ENCODE data around the gene COPS3.

DNA sequence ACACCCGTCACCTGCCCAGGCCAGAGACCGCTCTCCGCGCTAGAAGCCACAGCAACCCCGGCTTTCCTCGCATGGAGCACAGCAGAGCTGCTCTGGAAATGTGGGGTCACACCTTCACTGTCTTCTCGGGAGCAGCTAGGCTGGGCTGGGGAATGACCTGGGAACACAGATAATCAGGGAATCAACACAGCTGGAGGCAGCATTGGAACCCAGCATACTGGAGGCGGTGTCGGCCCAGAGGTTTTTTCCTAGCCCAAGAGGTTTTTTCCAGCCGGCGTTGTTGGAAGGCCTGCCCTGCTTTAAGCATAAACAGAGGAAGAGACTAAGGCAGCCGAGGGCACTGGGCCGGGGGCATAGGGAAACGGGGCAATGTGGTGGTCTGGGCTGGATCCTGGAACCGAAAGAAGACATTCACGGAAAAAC lies 74.1 kb downstream of the COPS3 start:
- TF ChIP-seq, protein P1, sequence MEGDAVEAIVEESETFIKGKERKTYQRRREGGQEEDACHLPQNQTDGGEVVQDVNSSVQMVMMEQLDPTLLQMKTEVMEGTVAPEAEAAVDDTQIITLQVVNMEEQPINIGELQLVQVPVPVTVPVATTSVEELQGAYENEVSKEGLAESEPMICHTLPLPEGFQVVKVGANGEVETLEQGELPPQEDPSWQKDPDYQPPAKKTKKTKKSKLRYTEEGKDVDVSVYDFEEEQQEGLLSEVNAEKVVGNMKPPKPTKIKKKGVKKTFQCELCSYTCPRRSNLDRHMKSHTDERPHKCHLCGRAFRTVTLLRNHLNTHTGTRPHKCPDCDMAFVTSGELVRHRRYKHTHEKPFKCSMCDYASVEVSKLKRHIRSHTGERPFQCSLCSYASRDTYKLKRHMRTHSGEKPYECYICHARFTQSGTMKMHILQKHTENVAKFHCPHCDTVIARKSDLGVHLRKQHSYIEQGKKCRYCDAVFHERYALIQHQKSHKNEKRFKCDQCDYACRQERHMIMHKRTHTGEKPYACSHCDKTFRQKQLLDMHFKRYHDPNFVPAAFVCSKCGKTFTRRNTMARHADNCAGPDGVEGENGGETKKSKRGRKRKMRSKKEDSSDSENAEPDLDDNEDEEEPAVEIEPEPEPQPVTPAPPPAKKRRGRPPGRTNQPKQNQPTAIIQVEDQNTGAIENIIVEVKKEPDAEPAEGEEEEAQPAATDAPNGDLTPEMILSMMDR (conservative IDR thresholded peaks at IDR 0.05; ENCODE audit: low read depth, low read length): no peak
- no peak for TF ChIP-seq POLR2A (IDR thresholded peaks at IDR 0.05; ENCODE audit: low read depth, low read length)
- no peak for TF ChIP-seq MAZ (IDR thresholded peaks at IDR 0.05; ENCODE audit: borderline replicate concordance, low read depth, low read length)
- no peak for TF ChIP-seq SMC3 (IDR thresholded peaks at IDR 0.05; ENCODE audit: low read depth, low read length)
- TF ChIP-seq CHD1 (IDR thresholded peaks at IDR 0.05; ENCODE audit: low read depth, low read length): no peak
- TF ChIP-seq BHLHE40 (IDR thresholded peaks at IDR 0.05; ENCODE audit: low read depth, low read length): no peak
